Endothelial cell of umbilical vein (primary cell): ENCODE results near the gene VPS11.

Experiments
- CTCF ChIP-seq, 2 donors: IDR thresholded peaks; 1 replicate in 1 of 2; 2 replicates in 1 of 2; pipeline ENCODE4 v1.5.1; 2011; ENCODE audit warnings: low read length in 2 of 2, mild to moderate bottlenecking in 2 of 2, moderate library complexity in 2 of 2, control low read depth in 1 of 2, inconsistent platforms in 1 of 2, low read depth in 1 of 2; ENCODE audit not compliant: insufficient read depth in 1 of 2; ENCODE audit errors: extremely low read depth in 1 of 2
- EZH2 ChIP-seq: IDR thresholded peaks from 2 replicates; pipeline ENCODE4 v1.6.1; 2012; ENCODE audit warnings: borderline replicate concordance, low read depth, mild to moderate bottlenecking, moderate library complexity, low read length, inconsistent platforms; ENCODE audit not compliant: severe bottlenecking
- MAX ChIP-seq: IDR thresholded peaks from 2 replicates; pipeline ENCODE4 v1.6.1; 2011; ENCODE audit not compliant: insufficient read depth, insufficient read length
- POLR2AphosphoS5 ChIP-seq: IDR thresholded peaks from 2 replicates; pipeline ENCODE4 v1.6.1; 2012; ENCODE audit warnings: low read depth, mild to moderate bottlenecking, control low read depth, low read length, moderate library complexity; ENCODE audit not compliant: insufficient read depth

GRCh38 chr11:119046489-119046888, 21.1 kb upstream of the VPS11 start:
- TF ChIP-seq CTCF (IDR thresholded peaks at IDR 0.05; ENCODE audit: extremely low read depth in 1 of 2, insufficient read depth in 1 of 2, low read depth in 1 of 2, low read length in 2 of 2) (no peak), EZH2 (no peak), POLR2AphosphoS5 (no peak), MAX (no peak)
